IPS-18a (cell line): ENCODE results near the gene KCNH6.

Experiments
- H3K27ac ChIP-seq: one replicate; pipeline ENCODE4 v1.5.1; 2013; ENCODE audit warnings: low read length
- H3K27me3 ChIP-seq: one replicate; pipeline ENCODE4 v1.6.1; 2013; ENCODE audit warnings: mild to moderate bottlenecking, low read length; ENCODE audit not compliant: control insufficient read depth, insufficient read depth
- H3K36me3 ChIP-seq: one replicate; pipeline ENCODE4 v1.6.1; 2013; ENCODE audit warnings: low read depth, low read length; ENCODE audit not compliant: control insufficient read depth
- H3K4me1 ChIP-seq: one replicate; pipeline ENCODE4 v1.6.1; 2013; ENCODE audit warnings: low read depth, low read length; ENCODE audit not compliant: control insufficient read depth
- H3K4me3 ChIP-seq: one replicate; pipeline ENCODE4 v1.5.1; 2013; ENCODE audit warnings: low read length
- H3K9ac ChIP-seq: one replicate; pipeline ENCODE4 v1.6.1; 2013; ENCODE audit warnings: mild to moderate bottlenecking, low read length, moderate library complexity
- H3K9me3 ChIP-seq: one replicate; pipeline ENCODE4 v1.6.1; 2013; ENCODE audit warnings: low read depth, low read length; ENCODE audit not compliant: control insufficient read depth

Gene KCNH6

DNA sequence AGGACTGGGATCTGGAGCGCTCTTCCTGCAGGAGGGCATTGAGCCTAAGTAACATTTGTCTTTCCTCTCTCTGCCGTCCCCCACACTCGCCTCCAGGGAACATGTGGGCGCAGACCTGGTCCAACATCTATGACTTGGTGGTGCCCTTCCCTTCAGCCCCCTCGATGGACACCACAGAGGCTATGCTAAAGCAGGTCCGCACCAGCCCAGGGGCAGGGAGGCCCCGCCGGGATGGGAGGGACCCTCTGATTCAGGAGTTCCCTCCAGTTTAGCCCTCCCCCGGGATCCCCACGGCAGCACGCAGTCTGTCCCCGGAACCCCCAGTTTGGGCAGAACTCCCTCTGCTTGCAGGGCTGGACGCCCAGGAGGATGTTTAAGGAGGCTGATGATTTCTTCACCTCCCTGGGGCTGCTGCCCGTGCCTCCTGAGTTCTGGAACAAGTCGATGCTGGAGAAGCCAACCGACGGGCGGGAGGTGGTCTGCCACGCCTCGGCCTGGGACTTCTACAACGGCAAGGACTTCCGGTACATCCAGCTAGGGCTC, 32.2 kb upstream of the KCNH6 start:
- no peak overlapping the region for H3K4me3 ChIP-seq
- no peaks in the 10 kb centered on the region for H3K4me1 ChIP-seq
- no peaks in the 10 kb centered on the region for H3K36me3 ChIP-seq
- H3K9ac ChIP-seq, result no peak overlapping the region
- H3K27me3 ChIP-seq, result no peaks in the 10 kb centered on the region
- H3K9me3 ChIP-seq, result no peaks in the 10 kb centered on the region
- no peak overlapping the region for H3K27ac ChIP-seq

DNA sequence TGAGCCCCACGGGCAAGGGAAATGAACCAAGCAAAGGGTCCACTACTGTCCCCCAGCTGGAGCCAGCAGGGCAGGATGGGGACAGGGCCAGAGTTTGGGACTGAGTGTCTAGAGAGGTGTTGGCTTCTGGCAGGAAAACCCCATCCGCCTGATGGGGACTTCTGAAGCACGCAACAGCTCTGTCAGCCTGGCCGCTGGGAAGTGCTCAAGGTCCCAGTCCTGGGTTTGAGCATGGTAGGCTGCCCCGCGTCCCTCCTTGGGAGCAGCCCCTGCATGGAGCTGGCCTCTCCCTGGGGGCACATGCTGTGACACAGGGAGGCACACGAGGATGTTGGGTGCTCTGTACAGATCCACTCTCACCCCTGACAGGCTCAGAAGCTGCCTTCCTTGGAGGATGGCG, 31.7 kb upstream of the KCNH6 start:
- H3K4me3 ChIP-seq, result no peak overlapping the region
- H3K4me1 ChIP-seq, result no peaks in the 10 kb centered on the region
- H3K36me3 ChIP-seq, result no peaks in the 10 kb centered on the region
- no peaks in the 10 kb centered on the region for H3K9me3 ChIP-seq
- H3K27ac ChIP-seq, result no peak overlapping the region
- H3K27me3 ChIP-seq, result no peaks in the 10 kb centered on the region
- H3K9ac ChIP-seq, result no peak overlapping the region

DNA sequence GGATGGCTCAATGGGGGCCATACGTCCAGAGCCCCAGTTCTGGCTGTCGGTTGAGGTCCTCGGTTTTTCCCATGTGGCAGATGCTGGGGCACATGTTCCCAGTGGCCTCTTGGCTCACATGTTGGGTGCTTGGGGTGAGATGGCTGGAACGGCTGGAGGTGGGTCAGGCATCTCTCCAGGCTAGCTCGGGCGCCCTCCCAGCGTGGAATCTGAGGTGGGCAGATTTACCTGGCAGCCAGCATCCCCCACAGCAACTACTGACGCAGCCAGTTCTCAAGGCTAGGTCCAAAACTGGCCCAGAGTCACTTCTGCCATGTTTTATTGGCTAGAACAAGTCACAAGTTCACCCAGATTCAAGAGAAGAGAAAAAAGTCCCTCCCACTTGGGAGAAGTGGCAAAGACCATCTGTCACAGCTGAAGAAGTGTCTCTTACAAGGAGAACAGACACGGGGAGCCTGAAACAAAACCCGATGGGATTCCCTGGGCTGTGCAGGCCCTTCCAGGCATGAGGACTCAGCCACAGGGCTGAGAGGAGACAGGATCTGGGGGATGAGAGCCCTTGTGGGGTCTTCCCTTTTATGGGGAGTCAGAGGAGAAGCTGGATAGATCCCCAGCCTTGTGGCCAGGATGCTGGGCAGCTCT, 31.1 kb upstream of the KCNH6 start:
- no peak overlapping the region for H3K4me3 ChIP-seq
- H3K36me3 ChIP-seq, result no peaks in the 10 kb centered on the region
- no peak overlapping the region for H3K9ac ChIP-seq
- no peak overlapping the region for H3K27ac ChIP-seq
- H3K27me3 ChIP-seq, result no peaks in the 10 kb centered on the region
- H3K4me1 ChIP-seq, result no peaks in the 10 kb centered on the region
- H3K9me3 ChIP-seq, result no peaks in the 10 kb centered on the region

DNA sequence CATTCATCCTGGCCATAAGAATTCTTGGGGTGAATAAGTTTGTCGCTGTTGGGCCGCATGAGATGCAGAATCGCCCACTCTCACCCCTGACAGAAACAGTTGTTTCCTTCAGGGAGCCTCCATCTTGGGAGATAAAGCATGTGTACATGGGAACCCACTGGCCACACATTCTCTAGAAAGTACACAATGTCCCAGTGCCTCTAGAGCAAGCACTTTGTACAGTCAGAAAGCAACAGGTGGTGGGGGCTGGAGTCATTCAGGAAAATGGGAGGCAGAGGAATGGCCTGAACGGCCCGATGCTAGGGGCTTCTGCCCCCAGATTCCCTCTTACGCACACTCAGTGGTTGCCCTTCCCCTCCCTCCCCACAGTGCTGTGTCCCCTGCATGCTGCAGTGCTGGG, 30.2 kb upstream of the KCNH6 start:
- H3K27me3 ChIP-seq, result no peaks in the 10 kb centered on the region
- H3K4me3 ChIP-seq, result no peak overlapping the region
- no peaks in the 10 kb centered on the region for H3K4me1 ChIP-seq
- H3K9ac ChIP-seq, result no peak overlapping the region
- no peaks in the 10 kb centered on the region for H3K9me3 ChIP-seq
- H3K36me3 ChIP-seq, result no peaks in the 10 kb centered on the region
- no peak overlapping the region for H3K27ac ChIP-seq

DNA sequence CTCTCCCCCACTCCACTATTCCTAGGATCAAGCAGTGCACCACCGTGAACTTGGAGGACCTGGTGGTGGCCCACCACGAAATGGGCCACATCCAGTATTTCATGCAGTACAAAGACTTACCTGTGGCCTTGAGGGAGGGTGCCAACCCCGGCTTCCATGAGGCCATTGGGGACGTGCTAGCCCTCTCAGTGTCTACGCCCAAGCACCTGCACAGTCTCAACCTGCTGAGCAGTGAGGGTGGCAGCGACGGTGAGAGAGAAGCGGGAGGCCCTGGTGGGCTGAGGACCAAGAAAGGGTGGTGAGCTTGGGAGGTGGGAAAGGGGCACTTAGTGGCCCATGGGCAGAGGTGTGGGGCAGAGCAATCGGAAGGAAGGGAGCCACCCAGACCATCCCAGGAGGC, 29.7 kb upstream of the KCNH6 start:
- Histone ChIP-seq H3K9me3 (no peaks in the 10 kb centered on the region), H3K4me1 (no peaks in the 10 kb centered on the region), H3K36me3 (no peaks in the 10 kb centered on the region), H3K9ac (no peak overlapping the region), H3K27me3 (no peaks in the 10 kb centered on the region), H3K4me3 (no peak overlapping the region), H3K27ac (no peak overlapping the region)

DNA sequence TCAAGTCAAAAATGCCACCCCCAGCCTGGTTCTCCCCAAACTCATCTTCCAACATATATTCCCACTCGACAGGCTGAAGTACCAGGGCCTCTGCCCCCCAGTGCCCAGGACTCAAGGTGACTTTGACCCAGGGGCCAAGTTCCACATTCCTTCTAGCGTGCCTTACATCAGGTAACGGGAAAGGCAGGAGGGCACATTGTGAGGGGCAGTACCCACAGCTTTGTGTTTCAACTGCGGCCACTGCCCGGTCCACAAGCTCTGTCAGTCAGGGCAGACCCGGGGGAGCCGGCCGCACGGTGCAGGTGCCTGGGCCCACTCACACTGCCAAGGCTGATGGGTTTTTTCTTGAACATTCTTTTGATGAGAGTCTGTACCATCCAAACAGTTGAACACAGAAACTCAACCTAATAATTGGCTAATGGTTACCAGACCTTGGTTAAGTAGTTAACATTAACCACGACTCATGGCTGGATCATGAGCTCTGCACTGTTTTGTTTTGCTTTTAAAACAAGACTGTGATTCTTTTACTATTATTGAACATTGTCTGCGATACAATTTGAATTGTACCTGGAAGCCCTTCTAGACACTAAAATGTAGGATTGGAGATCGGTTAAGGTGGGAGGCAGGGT, 28.7 kb upstream of the KCNH6 start:
- Histone ChIP-seq H3K27me3 (no peaks in the 10 kb centered on the region), H3K9me3 (no peaks in the 10 kb centered on the region), H3K27ac (no peak overlapping the region), H3K4me3 (no peak overlapping the region), H3K4me1 (no peaks in the 10 kb centered on the region), H3K9ac (no peak overlapping the region), H3K36me3 (no peaks in the 10 kb centered on the region)

DNA sequence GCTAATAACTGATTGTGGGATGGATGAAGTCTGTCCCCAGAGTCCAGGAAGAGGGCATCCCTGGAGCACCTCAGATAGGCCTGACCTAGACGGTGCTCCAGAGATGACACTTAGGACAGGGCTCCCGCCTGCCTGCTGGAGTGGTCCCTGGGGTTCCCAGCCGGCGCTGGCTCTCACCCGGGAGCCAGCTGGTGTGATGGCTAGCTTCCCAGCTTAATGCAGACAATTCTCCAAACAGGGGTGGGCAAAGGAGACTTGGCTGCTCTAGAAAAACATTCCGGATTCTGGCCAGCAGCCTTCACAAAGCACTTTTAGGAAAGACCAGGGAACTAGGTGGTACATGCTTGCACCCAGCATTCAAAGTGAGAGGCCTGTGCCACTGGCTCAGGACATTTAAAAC, 27.7 kb upstream of the KCNH6 start:
- H3K4me3 ChIP-seq, result no peak overlapping the region
- no peaks in the 10 kb centered on the region for H3K36me3 ChIP-seq
- no peaks in the 10 kb centered on the region for H3K27me3 ChIP-seq
- no peak overlapping the region for H3K27ac ChIP-seq
- no peak overlapping the region for H3K9ac ChIP-seq
- H3K9me3 ChIP-seq, result no peaks in the 10 kb centered on the region
- H3K4me1 ChIP-seq, result no peaks in the 10 kb centered on the region

DNA sequence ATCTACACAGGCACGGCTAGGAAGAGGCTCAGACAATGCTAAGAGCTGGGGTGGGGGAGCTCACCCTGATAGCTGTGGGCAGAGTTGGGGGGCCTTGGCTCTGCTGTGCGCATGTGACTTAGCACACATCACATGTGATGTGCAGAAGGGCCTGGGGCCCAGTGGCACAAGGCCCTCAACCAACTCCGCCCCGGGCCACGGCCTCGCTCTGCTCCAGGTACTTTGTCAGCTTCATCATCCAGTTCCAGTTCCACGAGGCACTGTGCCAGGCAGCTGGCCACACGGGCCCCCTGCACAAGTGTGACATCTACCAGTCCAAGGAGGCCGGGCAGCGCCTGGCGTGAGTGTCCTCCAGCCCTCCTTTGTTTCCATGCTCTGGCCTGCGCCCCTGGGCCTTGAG, 27.0 kb upstream of the KCNH6 start:
- no peaks in the 10 kb centered on the region for H3K9me3 ChIP-seq
- no peaks in the 10 kb centered on the region for H3K36me3 ChIP-seq
- H3K27ac ChIP-seq, result no peak overlapping the region
- no peaks in the 10 kb centered on the region for H3K4me1 ChIP-seq
- no peaks in the 10 kb centered on the region for H3K27me3 ChIP-seq
- no peak overlapping the region for H3K9ac ChIP-seq
- no peak overlapping the region for H3K4me3 ChIP-seq

DNA sequence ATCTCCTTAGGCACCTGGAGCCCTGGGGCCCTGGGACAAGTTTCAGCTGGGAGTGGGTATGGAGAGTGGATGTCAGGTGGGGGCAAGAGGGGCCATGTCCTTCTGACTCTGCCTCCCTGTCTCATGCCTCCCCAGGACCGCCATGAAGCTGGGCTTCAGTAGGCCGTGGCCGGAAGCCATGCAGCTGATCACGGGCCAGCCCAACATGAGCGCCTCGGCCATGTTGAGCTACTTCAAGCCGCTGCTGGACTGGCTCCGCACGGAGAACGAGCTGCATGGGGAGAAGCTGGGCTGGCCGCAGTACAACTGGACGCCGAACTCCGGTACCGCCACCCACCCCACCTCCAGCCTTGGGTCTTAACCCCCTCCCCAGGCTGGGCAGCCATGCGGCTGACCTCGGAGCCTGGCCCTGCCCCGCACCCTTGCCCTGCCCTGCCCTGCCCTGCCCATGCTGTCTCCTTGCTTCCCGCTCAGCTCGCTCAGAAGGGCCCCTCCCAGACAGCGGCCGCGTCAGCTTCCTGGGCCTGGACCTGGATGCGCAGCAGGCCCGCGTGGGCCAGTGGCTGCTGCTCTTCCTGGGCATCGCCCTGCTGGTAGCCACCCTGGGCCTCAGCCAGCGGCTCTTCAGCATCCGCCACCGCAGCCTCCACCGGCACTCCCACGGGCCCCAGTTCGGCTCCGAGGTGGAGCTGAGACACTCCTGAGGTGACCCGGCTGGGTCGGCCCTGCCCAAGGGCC, 26.3 kb upstream of the KCNH6 start:
- Histone ChIP-seq H3K9ac (no peak overlapping the region), H3K27me3 (no peaks in the 10 kb centered on the region), H3K27ac (no peak overlapping the region), H3K9me3 (no peaks in the 10 kb centered on the region), H3K4me1 (no peaks in the 10 kb centered on the region), H3K4me3 (no peak overlapping the region), H3K36me3 (no peaks in the 10 kb centered on the region)

DNA sequence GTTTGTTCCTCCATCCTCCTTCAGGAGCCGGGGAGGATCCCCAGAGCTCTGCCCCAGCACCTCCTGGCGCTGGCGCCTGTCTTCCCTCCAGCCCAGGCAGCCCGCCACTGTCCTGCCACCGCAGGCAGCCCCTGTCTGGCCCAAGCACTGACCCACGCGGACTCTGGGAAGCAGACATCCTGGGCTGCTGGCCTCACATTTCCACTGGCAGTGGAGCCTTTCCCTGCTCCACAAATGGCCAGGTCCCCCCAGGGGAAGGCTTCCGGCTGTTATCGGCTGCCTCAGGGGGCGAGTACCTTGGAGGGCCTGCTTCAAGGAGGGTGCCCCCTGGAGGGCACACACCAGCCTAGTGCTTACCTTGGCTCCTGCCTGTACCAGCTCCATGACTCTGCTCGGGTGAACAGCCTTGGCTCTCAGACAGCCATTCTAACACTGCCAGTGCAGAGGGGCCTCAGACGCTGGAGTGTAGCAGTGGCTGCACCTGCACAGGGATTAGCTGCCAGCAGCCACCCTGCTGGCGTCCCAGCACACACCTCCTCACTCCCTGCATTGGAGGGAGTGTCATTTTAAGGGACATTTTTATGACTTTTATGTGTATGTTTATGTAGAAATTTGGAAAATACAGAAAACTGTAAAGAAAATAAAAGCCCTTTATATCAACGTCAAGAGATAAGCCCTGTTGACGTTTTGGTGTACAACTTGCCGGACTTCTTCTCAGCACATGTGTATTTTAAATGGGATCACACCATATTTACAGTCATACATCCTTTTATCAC, 25.3 kb upstream of the KCNH6 start:
- Histone ChIP-seq H3K27me3 (no peaks in the 10 kb centered on the region), H3K9me3 (no peaks in the 10 kb centered on the region), H3K27ac (no peak overlapping the region), H3K36me3 (no peaks in the 10 kb centered on the region), H3K4me1 (no peaks in the 10 kb centered on the region), H3K4me3 (no peak overlapping the region), H3K9ac (no peak overlapping the region)

DNA sequence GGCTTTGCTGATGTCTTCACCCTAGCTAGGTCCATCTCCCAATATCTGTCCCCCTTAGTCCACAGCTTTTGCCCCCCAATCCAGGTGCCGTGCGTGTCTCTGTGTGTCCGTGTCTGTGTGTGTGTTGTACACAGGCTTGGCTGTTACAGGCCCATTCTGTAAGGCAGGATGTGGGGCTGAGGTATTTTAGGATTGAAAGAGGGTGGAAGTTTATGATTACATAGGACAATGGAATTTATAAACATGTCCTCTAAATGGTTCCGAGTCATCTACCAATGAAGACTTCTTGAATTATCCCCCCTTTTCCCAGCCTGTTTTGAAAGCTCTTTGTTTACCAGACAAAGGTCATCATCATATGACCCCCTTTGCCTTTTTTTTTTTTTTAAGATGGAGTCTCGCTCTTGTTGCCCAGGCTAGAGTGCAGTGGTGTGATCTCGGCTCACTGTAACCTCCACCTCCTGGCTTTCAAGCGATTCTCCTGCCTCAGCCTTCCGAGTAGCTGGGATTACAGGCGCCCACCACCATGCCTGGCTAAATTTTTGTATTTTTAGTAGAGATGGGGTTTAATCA, 24.4 kb upstream of the KCNH6 start:
- no peak overlapping the region for H3K27ac ChIP-seq
- H3K36me3 ChIP-seq, result no peaks in the 10 kb centered on the region
- no peak overlapping the region for H3K9ac ChIP-seq
- H3K4me3 ChIP-seq, result no peak overlapping the region
- H3K4me1 ChIP-seq, result no peaks in the 10 kb centered on the region
- no peaks in the 10 kb centered on the region for H3K27me3 ChIP-seq
- H3K9me3 ChIP-seq, result no peaks in the 10 kb centered on the region
